ENCODE data around the gene ATP13A2. TPM values are rescaled to one million over a fixed set of nuclear protein-coding genes. Genes with fewer than 3 reads are reported as not detected.
A peak's percentile ranks its signal among the peaks of the same experiment; 100 is the strongest.

ATP13A2 gene
- total RNA-seq, 8 experiments from 2014 or later, result 32.2 to 80.0 (median 55.8) TPM

DNA sequence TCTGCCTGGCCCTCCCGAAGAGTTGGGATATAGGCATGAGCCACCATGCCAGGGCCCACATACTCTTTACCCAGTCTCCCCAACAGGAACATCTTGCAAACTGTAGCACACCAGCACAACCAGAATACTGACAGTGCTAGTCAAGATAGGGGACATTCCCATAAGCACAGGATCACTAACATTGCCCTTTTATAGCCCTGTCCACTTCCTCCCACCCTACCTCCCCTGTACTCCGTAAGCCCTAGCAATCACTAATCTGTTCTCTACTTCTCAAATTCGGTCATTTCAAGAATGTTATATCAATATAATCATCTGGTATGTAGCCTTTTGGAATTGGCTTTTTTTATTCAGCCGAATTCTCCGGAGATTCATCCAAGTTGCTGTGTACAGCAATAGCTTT, 36.2 kb upstream of the ATP13A2 start:
- peak in 2 of 8 experiments; percentile 16 to 19 for ATAC-seq (replicated peaks in 6 of 8)
- in situ Hi-C loops (cut with MboI; ENCODE audit: low pct_unique_long_range_greater_than_20kb in 2 of 9, low sequenced_read_pairs in 9 of 9, unreplicated experiment in 9 of 9), result loop anchor here in 1 of 9 experiments (10.0 to 25.0 kb wide), 2 partner anchors 93 to 411 kb away; no protein-coding TSS in a partner anchor
- peaks cover 11 to 16% of the 10 kb centered on the region in 2 donors for H3K4me1 ChIP-seq (replicated peaks in 1 of 2)
- 84 to 100% (median 95%) methylated on average over 1 to 5 of the region's 5 CpGs for WGBS, 10 experiments
- H3K27ac ChIP-seq, result no peak overlapping the region
- no peak overlapping the region for H3K4me3 ChIP-seq

DNA sequence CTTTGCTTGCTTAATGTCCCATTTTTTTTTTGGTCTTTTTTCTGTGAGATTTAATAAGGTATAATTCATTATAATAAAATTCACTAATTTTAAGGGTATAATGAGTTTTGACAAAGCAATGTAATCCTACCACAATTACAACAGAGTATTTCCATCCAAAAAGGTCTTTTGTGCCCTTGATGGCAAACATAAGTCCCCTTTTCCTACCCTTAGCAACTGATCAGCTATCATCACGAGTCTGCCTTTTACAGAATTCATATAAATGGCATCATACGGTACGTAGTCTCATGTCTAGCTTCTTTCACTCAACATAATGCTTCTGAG, 34.6 kb upstream of the ATP13A2 start:
- peaks cover 3 to 5% of the 10 kb centered on the region in 2 donors for H3K4me1 ChIP-seq (replicated peaks in 1 of 2)
- in situ Hi-C loops (cut with MboI; ENCODE audit: low pct_unique_long_range_greater_than_20kb in 2 of 9, low sequenced_read_pairs in 9 of 9, unreplicated experiment in 9 of 9), result loop anchor here in 1 of 9 experiments (10.0 to 25.0 kb wide), 2 partner anchors 91 to 409 kb away; no protein-coding TSS in a partner anchor
- no peak overlapping the region for H3K4me3 ChIP-seq
- peak in 5 of 8 experiments; percentile 10 to 31 (median 15) for ATAC-seq (replicated peaks in 6 of 8)
- WGBS, 10 experiments, result 33 to 77% (median 57%) methylated on average over 1 to 3 of the region's 3 CpGs; no CpG with 5 or more reads in 1 of the 10 experiments
- H3K27ac ChIP-seq, result no peak overlapping the region

DNA sequence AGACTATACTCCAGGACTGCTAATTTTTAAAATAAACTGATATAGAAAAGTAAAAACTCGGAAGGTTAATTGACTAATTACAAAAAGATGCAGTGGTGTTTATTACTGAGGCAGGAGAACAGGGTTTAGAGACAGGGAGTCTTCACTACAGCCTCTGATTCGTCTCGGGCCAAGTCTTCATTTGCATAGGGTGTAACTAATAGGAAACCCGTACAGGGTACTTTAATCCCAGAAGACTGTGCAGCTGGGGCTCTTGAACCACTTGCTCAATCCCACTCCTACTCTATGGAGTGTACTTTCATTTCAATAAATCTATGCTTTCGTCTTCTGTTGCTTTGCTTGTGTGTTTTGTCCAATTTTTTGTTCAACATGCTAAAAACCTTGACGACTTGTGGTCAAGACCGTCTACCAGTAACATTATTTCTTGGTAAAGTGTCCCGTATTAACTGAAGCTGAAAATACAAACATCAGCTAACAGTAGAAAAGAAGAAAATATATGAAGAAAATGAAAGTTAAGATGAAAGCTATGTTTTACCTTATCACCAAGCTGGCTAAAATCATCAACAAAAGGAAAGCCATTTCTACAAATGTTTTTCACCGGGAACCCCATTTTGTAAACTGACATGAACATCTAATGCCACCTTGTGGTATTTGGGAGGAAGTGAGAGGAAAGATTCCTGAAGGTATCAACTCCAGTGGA, 34.1 kb upstream of the ATP13A2 start:
- H3K4me3 ChIP-seq, result no peak overlapping the region
- H3K27ac ChIP-seq, result no peak overlapping the region
- peak; percentile 48 to 99 (median 60) for ATAC-seq (replicated peaks in 6 of 8)
- H3K4me1 ChIP-seq (replicated peaks in 1 of 2), result peaks cover 3 to 5% of the 10 kb centered on the region in 2 donors
- WGBS, 10 experiments, result 4 to 56% (median 40%) methylated on average over 2 to 9 of the region's 9 CpGs
- in situ Hi-C loops (cut with MboI; ENCODE audit: low pct_unique_long_range_greater_than_20kb in 2 of 9, low sequenced_read_pairs in 9 of 9, unreplicated experiment in 9 of 9), result loop anchor here in 1 of 9 experiments (10.0 to 25.0 kb wide), 2 partner anchors 91 to 408 kb away; no protein-coding TSS in a partner anchor

DNA sequence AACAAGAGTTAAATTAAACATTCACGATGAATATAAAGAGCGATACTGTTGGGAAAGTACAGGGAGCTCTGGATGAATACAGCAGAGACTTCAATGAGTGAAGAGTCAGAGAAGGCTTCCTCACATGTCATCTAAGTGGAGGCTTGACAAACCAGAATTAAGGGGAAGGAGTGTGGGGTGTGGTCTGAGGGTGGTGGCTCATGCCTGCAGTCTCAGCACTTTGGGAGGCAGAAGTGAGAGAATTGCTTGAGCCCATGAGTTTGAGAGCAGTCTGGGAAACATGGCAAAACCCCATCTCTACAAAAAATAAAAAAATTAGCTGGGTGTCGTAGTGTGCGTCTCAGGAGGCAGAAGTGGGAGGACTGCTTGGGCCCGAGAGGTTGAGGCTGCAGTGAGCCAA, 33.4 kb upstream of the ATP13A2 start:
- 0 to 100% (median 76%) methylated on average over 1 to 5 of the region's 5 CpGs for WGBS, 10 experiments
- peak in 3 of 8 experiments; percentile 8 to 74 (median 66) for ATAC-seq (replicated peaks in 6 of 8)
- in situ Hi-C loops (cut with MboI; ENCODE audit: low pct_unique_long_range_greater_than_20kb in 2 of 9, low sequenced_read_pairs in 9 of 9, unreplicated experiment in 9 of 9), result loop anchor here in 1 of 9 experiments (10.0 to 25.0 kb wide), 2 partner anchors 90 to 408 kb away; no protein-coding TSS in a partner anchor
- Histone ChIP-seq H3K4me3 (no peak overlapping the region), H3K4me1 (replicated peaks in 1 of 2) (peaks cover 3 to 5% of the 10 kb centered on the region in 2 donors), H3K27ac (no peak overlapping the region)

DNA sequence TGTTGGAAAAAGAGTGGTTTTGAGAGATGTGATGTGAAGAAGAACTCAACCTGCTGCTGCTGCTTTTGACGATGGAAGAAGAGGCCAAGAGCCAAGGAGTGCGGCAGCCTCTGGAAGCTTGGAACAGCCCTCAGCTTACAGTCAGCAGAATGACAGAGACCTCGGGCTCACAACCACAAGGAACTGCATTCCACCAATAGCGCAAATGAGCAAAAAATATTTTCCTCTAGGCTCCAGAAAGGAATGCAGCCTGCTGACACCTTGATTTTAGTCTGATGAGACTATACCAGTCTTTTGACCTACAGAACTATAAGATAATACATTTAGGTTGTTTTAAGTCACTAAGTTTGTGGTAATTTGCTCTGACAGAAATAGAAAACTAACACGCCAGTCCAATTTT, 31.9 kb upstream of the ATP13A2 start:
- no peak for ATAC-seq (replicated peaks in 6 of 8)
- Histone ChIP-seq H3K27ac (no peak overlapping the region), H3K4me3 (no peak overlapping the region), H3K4me1 (replicated peaks in 1 of 2) (peaks cover 3 to 5% of the 10 kb centered on the region in 2 donors)
- in situ Hi-C loops (cut with MboI; ENCODE audit: low pct_unique_long_range_greater_than_20kb in 2 of 9, low sequenced_read_pairs in 9 of 9, unreplicated experiment in 9 of 9), result loop anchor here in 1 of 9 experiments (10.0 to 25.0 kb wide), 2 partner anchors 89 to 406 kb away; no protein-coding TSS in a partner anchor
- 72 to 94% (median 82%) methylated on average over 2 to 5 of the region's 5 CpGs; no CpG with 5 or more reads in 2 of the 10 experiments for WGBS, 10 experiments

DNA sequence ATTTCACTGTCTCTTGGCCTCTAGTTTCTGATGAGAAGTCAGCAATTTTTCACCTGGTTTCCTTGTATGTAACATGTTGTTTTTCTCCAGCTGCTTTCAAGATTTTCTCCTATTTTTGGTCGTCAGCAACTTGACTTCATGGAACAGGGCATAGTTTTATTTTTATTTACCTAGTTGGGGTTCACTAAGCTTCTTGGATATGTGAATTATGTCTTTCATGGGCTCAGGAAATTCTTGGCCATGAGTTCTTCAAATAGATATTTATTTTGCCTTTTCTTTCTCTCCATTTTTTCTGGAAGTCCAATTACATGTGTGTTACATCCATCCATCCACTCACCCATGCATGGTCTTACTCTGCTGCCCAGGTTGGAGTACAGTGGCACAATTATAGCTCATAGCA, 28.4 kb upstream of the ATP13A2 start:
- ATAC-seq (replicated peaks in 6 of 8), result no peak
- Histone ChIP-seq H3K4me3 (no peak overlapping the region), H3K4me1 (replicated peaks in 1 of 2) (no peaks in the 10 kb centered on the region), H3K27ac (no peak overlapping the region)
- 25 to 100% (median 56%) methylated on average over 1 of the region's 1 CpG for WGBS, 10 experiments
- in situ Hi-C loops (cut with MboI; ENCODE audit: low pct_unique_long_range_greater_than_20kb in 2 of 9, low sequenced_read_pairs in 9 of 9, unreplicated experiment in 9 of 9), result loop anchor here in 1 of 9 experiments (10.0 to 25.0 kb wide), 2 partner anchors 85 to 403 kb away; no protein-coding TSS in a partner anchor

DNA sequence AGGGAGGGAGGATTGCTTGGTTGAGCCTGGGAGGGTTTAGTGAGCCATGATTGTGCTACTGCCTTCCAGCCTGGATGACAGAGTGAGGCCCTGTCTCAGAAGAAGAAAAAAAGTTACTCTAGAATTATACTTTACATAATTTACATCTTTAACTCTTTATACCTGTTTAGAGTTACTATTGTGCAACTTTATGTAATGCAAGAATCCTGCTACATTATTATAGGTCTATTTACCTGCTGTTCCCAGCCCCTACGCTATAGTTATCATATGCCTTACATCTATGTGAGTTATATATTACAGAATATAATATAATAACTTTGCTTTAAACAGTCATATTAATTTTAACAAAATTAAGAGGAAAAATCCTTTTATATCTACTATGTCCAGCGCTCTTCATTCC, 27.8 kb upstream of the ATP13A2 start:
- no peak overlapping the region for H3K27ac ChIP-seq
- WGBS, 10 experiments, result 90 to 100% (median 98%) methylated on average over 1 to 2 of the region's 2 CpGs
- in situ Hi-C loops (cut with MboI; ENCODE audit: low pct_unique_long_range_greater_than_20kb in 2 of 9, low sequenced_read_pairs in 9 of 9, unreplicated experiment in 9 of 9), result loop anchor here in 1 of 9 experiments (25.0 kb wide), 1 partner anchor 402 kb away; no protein-coding TSS in a partner anchor
- no peak for ATAC-seq (replicated peaks in 6 of 8)
- H3K4me1 ChIP-seq (replicated peaks in 1 of 2), result no peaks in the 10 kb centered on the region
- no peak overlapping the region for H3K4me3 ChIP-seq

DNA sequence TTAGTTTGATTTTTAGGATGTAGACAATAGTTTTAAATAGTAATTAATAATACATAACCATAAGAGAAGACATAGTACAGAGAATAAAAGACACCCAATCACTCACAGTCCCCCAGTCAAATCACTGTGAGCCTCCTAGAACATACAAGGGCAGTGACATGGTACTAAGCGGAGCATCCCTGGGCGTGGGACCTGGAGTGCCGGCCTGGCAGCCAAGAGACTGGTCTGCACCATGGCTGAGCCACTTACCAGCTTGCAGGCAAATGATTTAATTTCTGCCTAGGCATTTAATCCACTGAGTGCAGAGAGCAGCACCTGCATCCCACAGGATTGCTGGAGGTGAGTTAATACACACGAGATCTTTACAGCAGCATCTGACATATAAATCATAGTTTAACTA, 21.8 kb upstream of the ATP13A2 start:
- no peak for ATAC-seq (replicated peaks in 6 of 8)
- Histone ChIP-seq H3K4me1 (replicated peaks in 1 of 2) (no peaks in the 10 kb centered on the region), H3K4me3 (no peak overlapping the region), H3K27ac (no peak overlapping the region)
- 40 to 100% (median 93%) methylated on average over 1 to 4 of the region's 4 CpGs; no CpG with 5 or more reads in 2 of the 10 experiments for WGBS, 10 experiments
- in situ Hi-C loops (cut with MboI; ENCODE audit: low pct_unique_long_range_greater_than_20kb in 2 of 9, low sequenced_read_pairs in 9 of 9, unreplicated experiment in 9 of 9), result loop anchor here in 1 of 9 experiments (25.0 kb wide), 1 partner anchor 396 kb away; no protein-coding TSS in a partner anchor

DNA sequence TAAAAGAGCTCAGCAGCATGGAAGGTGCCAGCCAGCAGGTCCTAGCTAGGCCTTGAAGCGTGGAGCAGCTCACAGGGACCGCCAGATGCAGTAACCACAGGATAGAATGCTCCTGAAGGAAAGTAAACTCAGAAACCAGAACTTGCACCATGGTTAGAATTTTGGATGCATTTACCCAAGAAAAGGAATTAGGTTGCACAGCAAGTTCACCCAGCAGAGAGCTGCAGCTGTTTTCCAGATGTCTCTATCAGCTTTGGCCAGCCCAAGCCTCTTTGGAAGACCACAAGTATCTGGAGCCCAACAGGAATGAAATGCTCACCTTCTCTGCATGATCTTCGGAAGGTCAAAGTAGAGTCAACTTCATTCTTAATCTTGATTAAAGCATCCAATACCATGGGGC, 21.0 kb upstream of the ATP13A2 start:
- Histone ChIP-seq H3K27ac (no peak overlapping the region), H3K4me1 (replicated peaks in 1 of 2) (no peaks in the 10 kb centered on the region), H3K4me3 (no peak overlapping the region)
- in situ Hi-C loops (cut with MboI; ENCODE audit: low pct_unique_long_range_greater_than_20kb in 2 of 9, low sequenced_read_pairs in 9 of 9, unreplicated experiment in 9 of 9), result loop anchor here in 1 of 9 experiments (25.0 kb wide), 1 partner anchor 395 kb away; no protein-coding TSS in a partner anchor
- WGBS, 10 experiments, result 40 to 100% (median 93%) methylated on average over 1 to 3 of the region's 3 CpGs; no CpG with 5 or more reads in 5 of the 10 experiments
- peak in 1 of 8 experiments; percentile 34 for ATAC-seq (replicated peaks in 6 of 8)

DNA sequence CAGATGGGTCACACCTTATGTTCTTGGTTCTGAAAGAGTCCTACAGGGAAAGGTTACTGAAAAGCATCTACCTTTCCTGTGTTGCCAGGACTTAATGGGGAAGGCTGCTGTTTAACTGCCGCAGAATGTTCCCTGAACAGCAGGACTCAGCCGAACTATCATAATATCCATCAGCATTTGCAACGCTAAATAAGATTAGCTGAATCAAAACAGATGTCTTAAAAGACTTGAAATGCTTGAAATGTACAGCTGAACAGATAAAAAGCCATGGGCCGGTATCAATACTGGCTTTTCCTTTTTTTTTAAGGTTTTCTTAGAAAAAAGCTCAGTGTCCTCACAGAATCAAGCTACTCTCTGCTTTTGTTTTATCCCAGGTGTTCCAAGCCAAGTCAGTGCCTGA, 19.7 kb upstream of the ATP13A2 start:
- Histone ChIP-seq H3K4me3 (no peak overlapping the region), H3K27ac (no peak overlapping the region), H3K4me1 (replicated peaks in 1 of 2) (no peaks in the 10 kb centered on the region)
- in situ Hi-C loops (cut with MboI; ENCODE audit: low pct_unique_long_range_greater_than_20kb in 2 of 9, low sequenced_read_pairs in 9 of 9, unreplicated experiment in 9 of 9), result loop anchor here in 1 of 9 experiments (25.0 kb wide), 1 partner anchor 394 kb away; no protein-coding TSS in a partner anchor
- peak in 3 of 8 experiments; percentile 7 to 62 (median 49) for ATAC-seq (replicated peaks in 6 of 8)
- 0 to 96% (median 60%) methylated on average over 1 to 4 of the region's 4 CpGs; no CpG with 5 or more reads in 1 of the 10 experiments for WGBS, 10 experiments

DNA sequence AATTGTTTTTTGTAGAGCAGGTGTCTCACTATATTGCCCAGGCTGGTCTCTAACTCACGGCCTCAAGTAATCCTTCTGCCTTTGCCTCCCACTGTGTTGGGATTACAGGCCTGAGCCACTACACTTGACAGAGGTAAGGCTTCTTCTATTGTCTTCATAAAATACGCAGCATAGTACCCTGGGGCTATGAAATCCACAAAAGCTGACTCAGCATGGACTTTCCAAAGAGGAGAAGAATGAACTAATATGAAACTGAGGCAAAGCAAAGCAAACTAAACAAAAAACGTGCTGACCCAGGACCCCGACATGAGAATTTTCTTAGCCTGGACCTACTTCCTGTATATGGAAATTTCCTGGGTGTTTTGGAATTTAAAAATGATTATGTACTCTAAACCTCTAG, 18.5 kb upstream of the ATP13A2 start:
- Histone ChIP-seq H3K4me1 (replicated peaks in 1 of 2) (no peaks in the 10 kb centered on the region), H3K4me3 (no peak overlapping the region), H3K27ac (no peak overlapping the region)
- no peak for ATAC-seq (replicated peaks in 6 of 8)
- 78 to 100% (median 91%) methylated on average over 1 to 4 of the region's 4 CpGs; no CpG with 5 or more reads in 2 of the 10 experiments for WGBS, 10 experiments
- in situ Hi-C loops (cut with MboI; ENCODE audit: low pct_unique_long_range_greater_than_20kb in 2 of 9, low sequenced_read_pairs in 9 of 9, unreplicated experiment in 9 of 9), result loop anchor here in 1 of 9 experiments (25.0 kb wide), 1 partner anchor 393 kb away; no protein-coding TSS in a partner anchor

DNA sequence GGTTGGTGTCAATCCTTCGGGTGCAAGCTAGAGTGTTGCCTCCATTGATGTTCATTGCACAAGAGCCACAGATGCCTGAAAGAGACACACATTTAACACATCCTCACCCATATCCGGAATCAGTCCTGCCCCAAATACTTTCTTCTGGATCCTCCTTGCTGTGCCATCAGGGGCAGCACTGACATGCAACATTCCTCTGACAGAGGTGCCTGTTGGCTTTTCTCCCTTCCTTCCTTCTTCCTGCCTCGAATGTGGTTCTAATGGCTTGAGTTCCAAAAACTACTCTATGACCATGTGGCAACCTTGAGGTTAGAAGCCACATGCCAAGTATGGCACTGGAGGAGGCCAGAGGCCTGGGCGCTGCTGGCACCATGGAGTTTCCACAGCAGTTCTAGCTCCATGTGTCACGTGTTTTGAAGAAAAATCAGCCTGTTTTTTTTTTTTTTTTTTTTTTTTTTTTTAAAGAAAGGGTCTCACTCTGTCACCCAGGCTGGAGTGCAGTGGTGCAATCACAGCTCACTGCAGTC, 17.0 kb upstream of the ATP13A2 start:
- WGBS, 10 experiments, result 0 to 100% (median 91%) methylated on average over 1 to 5 of the region's 5 CpGs
- Histone ChIP-seq H3K4me1 (replicated peaks in 1 of 2) (no peaks in the 10 kb centered on the region), H3K4me3 (no peak overlapping the region), H3K27ac (no peak overlapping the region)
- no peak for ATAC-seq (replicated peaks in 6 of 8)
- in situ Hi-C loops (cut with MboI; ENCODE audit: low pct_unique_long_range_greater_than_20kb in 2 of 9, low sequenced_read_pairs in 9 of 9, unreplicated experiment in 9 of 9), result loop anchor here in 1 of 9 experiments (25.0 kb wide), 1 partner anchor 391 kb away; no protein-coding TSS in a partner anchor

DNA sequence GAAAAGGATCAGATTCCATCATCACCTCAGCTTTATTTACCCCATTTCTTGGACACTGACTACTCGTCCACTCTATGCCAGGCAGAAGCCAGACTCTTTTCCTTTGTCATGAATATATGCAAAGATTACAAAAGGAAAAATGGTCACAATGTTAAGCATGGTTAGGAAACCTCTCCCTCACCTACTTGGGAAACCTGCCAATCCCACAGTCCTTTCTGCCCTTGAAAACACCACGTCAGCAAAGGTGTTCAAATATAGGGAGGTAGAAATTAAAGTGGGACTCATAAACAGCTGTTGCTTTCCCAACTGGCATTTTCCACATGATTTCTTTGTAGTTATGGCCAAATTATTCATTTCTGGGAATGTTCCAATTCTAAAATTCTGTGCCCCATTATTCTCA, 16.2 kb upstream of the ATP13A2 start:
- WGBS, 10 experiments, result 0 to 100% (median 81%) methylated on average over 1 to 2 of the region's 2 CpGs; no CpG with 5 or more reads in 2 of the 10 experiments
- peak in 2 of 8 experiments; percentile 8 to 10 for ATAC-seq (replicated peaks in 6 of 8)
- in situ Hi-C loops (cut with MboI; ENCODE audit: low pct_unique_long_range_greater_than_20kb in 2 of 9, low sequenced_read_pairs in 9 of 9, unreplicated experiment in 9 of 9), result loop anchor here in 1 of 9 experiments (25.0 kb wide), 1 partner anchor 391 kb away; no protein-coding TSS in a partner anchor
- Histone ChIP-seq H3K4me3 (no peak overlapping the region), H3K27ac (no peak overlapping the region), H3K4me1 (replicated peaks in 1 of 2) (no peaks in the 10 kb centered on the region)

Data from motor neuron (in vitro differentiated cells).